Measurements from ENCODE around the gene CCT4.

CCT4 gene

GRCh38 chr2:61857224-61857623 lies 31.2 kb downstream of the CCT4 start:
- no peaks in the 10 kb centered on the region for H3K27me3 ChIP-seq (ENCODE audit: insufficient read depth, poor library complexity, severe bottlenecking)
- H3K9me3 ChIP-seq (ENCODE audit: severe bottlenecking), result no peaks in the 10 kb centered on the region
- ATAC-seq (ENCODE audit: low read depth) (no peak), DNase-seq (ENCODE audit: low spot score) (no peak)
- no peak for TF ChIP-seq CTCF (IDR thresholded peaks at IDR 0.05; ENCODE audit: poor library complexity, severe bottlenecking)
- no peaks in the 10 kb centered on the region for H3K4me1 ChIP-seq (ENCODE audit: insufficient read depth, poor library complexity, severe bottlenecking)
- no peaks in the 10 kb centered on the region for H3K36me3 ChIP-seq (ENCODE audit: low read depth)
- no peak overlapping the region for H3K27ac ChIP-seq (ENCODE audit: poor library complexity, severe bottlenecking)
- no peak overlapping the region for H3K4me3 ChIP-seq (ENCODE audit: severe bottlenecking)

DNA sequence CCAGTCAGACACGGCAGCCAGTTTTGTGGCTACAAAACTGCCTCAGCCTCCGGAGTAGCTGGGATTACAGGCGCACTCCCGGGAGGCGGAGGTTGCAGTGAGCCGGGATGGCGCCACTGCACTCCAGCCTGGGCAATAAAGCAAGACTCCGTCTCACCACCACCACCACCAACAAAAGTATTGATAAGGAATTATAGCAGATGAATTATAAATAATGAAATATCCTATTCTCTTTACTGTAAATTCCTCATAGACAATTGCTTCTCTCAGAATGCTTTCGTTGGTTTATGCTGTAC lies 33.2 kb downstream of the CCT4 start:
- peak; percentile 1; the same call in 1 of the 3 replicates for ATAC-seq (ENCODE audit: low read depth)
- H3K27ac ChIP-seq (ENCODE audit: poor library complexity, severe bottlenecking), result peak overlapping the region; percentile 57

DNA sequence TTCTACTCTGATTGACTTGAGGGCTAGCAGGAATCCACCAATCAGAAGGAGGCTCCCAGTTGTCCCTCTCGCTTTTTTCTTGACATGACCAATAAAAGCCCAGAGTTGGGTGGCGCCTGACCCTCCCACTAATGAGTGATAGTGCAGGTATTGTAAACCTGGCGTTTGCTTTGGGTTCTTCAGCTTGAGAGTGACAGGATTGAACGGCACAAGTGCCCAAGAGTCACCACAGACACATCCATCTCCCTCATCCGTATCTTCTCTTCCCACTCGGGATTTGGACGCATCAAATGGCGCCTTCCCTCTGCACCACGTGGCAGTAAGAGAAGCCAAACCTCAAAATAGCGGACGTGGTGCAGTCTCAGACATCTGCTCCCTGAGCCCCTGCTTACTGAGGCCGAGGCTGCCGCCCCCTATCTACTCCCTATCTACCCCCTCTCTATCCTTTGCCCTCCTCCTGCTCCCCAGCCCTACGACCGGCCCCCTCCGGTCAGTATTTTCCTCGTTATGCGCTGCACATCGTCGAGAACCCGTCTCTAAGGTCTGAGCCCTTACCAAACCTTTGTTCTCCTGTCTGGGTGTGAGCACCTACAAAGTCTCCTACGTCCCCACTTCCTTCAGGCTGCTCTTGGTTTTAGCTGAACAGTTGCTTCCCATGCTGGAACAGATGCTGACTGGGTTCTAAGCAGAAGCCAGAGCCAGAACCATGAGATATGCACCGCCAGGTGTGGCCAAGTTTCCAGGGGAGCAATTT lies 33.7 kb downstream of the CCT4 start:
- no peak for TF ChIP-seq CTCF (IDR thresholded peaks at IDR 0.05; ENCODE audit: poor library complexity, severe bottlenecking)
- Histone ChIP-seq H3K27ac (ENCODE audit: poor library complexity, severe bottlenecking) (peak overlapping the region; percentile 57), H3K9me3 (ENCODE audit: severe bottlenecking) (no peaks in the 10 kb centered on the region), H3K4me3 (ENCODE audit: severe bottlenecking) (peak overlapping the region; percentile 65), H3K4me1 (ENCODE audit: insufficient read depth, poor library complexity, severe bottlenecking) (no peaks in the 10 kb centered on the region), H3K36me3 (ENCODE audit: low read depth) (no peaks in the 10 kb centered on the region), H3K27me3 (ENCODE audit: insufficient read depth, poor library complexity, severe bottlenecking) (no peaks in the 10 kb centered on the region)
- ATAC-seq (ENCODE audit: low read depth) (peak; percentile 88), DNase-seq (ENCODE audit: low spot score) (peak; percentile 92)

More for the DNA sequence above, 33.2 kb downstream of the CCT4 start:
- no peak for TF ChIP-seq CTCF (IDR thresholded peaks at IDR 0.05; ENCODE audit: poor library complexity, severe bottlenecking)
- no peak for DNase-seq (ENCODE audit: low spot score)
- Histone ChIP-seq H3K36me3 (ENCODE audit: low read depth) (no peaks in the 10 kb centered on the region), H3K4me3 (ENCODE audit: severe bottlenecking) (peak overlapping the region; percentile 65), H3K9me3 (ENCODE audit: severe bottlenecking) (no peaks in the 10 kb centered on the region), H3K27me3 (ENCODE audit: insufficient read depth, poor library complexity, severe bottlenecking) (no peaks in the 10 kb centered on the region), H3K4me1 (ENCODE audit: insufficient read depth, poor library complexity, severe bottlenecking) (no peaks in the 10 kb centered on the region)

GRCh38 chr2:61853847-61854563 lies 34.5 kb downstream of the CCT4 start, which contains the start of gene FAM161A:
FAM161A (minus strand) TSS chr2:61854060; CDS start chr2:61854041, 19 bp downstream.
- Histone ChIP-seq H3K4me1 (ENCODE audit: insufficient read depth, poor library complexity, severe bottlenecking) (no peaks in the 10 kb centered on the region), H3K27me3 (ENCODE audit: insufficient read depth, poor library complexity, severe bottlenecking) (no peaks in the 10 kb centered on the region), H3K36me3 (ENCODE audit: low read depth) (no peaks in the 10 kb centered on the region), H3K9me3 (ENCODE audit: severe bottlenecking) (no peaks in the 10 kb centered on the region), H3K4me3 (ENCODE audit: severe bottlenecking) (peak within 1 kb of the TSS; percentile 65), H3K27ac (ENCODE audit: poor library complexity, severe bottlenecking) (peak within 1 kb of the TSS; percentile 57)
- no peak for TF ChIP-seq CTCF (IDR thresholded peaks at IDR 0.05; ENCODE audit: poor library complexity, severe bottlenecking)
- DNase-seq (ENCODE audit: low spot score), result peak; percentile 83
- peak; percentile 77 for ATAC-seq (ENCODE audit: low read depth)
